Upper lobe of left lung (tissue), 4 donors: ENCODE measurements around the gene KRT82.

Experiments
- POLR2A ChIP-seq, 4 donors: fragments of 450-650 bp; IDR thresholded peaks; one replicate each; pipeline ENCODE4 v1.5.1; 2016 to 2017; ENCODE audit warnings: antibody characterized with exemption in 4 of 4, mild to moderate bottlenecking in 2 of 4
- TF ChIP-seq, protein P1 (sequence below), 6 experiments: fragments of 450-650 bp in 4 of 6; fragments of 200-600 bp in 2 of 6; sonication (generic) in 2 of 6; IDR thresholded peaks; one replicate each; pipeline ENCODE4 v1.5.1; 2016 to 2019; ENCODE audit warnings: antibody characterized with exemption in 6 of 6

- TF ChIP-seq POLR2A (IDR thresholded peaks at IDR 0.05), result no peak
- TF ChIP-seq, protein P1, sequence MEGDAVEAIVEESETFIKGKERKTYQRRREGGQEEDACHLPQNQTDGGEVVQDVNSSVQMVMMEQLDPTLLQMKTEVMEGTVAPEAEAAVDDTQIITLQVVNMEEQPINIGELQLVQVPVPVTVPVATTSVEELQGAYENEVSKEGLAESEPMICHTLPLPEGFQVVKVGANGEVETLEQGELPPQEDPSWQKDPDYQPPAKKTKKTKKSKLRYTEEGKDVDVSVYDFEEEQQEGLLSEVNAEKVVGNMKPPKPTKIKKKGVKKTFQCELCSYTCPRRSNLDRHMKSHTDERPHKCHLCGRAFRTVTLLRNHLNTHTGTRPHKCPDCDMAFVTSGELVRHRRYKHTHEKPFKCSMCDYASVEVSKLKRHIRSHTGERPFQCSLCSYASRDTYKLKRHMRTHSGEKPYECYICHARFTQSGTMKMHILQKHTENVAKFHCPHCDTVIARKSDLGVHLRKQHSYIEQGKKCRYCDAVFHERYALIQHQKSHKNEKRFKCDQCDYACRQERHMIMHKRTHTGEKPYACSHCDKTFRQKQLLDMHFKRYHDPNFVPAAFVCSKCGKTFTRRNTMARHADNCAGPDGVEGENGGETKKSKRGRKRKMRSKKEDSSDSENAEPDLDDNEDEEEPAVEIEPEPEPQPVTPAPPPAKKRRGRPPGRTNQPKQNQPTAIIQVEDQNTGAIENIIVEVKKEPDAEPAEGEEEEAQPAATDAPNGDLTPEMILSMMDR (IDR thresholded peaks at IDR 0.05), result no peak
These were observed 35.3 kb upstream of the KRT82 start for GRCh38 chr12:52441320-52441911.
